ENCODE measurements around the gene GNAL.
"Not testable (repeated sequence)": the region's sequence is repeated elsewhere in the genome, so short reads cannot be mapped to it uniquely, and the experiment has no call there.

GNAL gene

GRCh38 chr18:11906926-11907874 is 218.1 kb downstream of the GNAL start:
- DNase-seq (ENCODE audit: low read depth) = no peak

- peak; percentile 73 for DNase-seq (ENCODE audit: low read depth)
Observed at GRCh38 chr18:11908182-11909060, 219.4 kb downstream of the GNAL start, which contains the start of gene MPPE1. TSS of gene MPPE1 (minus strand) at chr18:11908317. CDS start at chr18:11897264, 11,053 bp downstream.

GRCh38 chr18:11909061-11909455 is 220.0 kb downstream of the GNAL start:
- DNase-seq (ENCODE audit: low read depth) = no peak

GRCh38 chr18:11909591-11910026 is 220.5 kb downstream of the GNAL start:
- peak; percentile 54 for DNase-seq (ENCODE audit: low read depth)

- not testable (repeated sequence) for DNase-seq (ENCODE audit: low read depth)
Observed at GRCh38 chr18:11916880-11917279, 227.8 kb downstream of the GNAL start.

- not testable (repeated sequence) for DNase-seq (ENCODE audit: low read depth)
Observed at GRCh38 chr18:11919522-11919921, 230.5 kb downstream of the GNAL start.

- no peak for DNase-seq (ENCODE audit: low read depth)
Observed at GRCh38 chr18:11923450-11923849, 234.4 kb downstream of the GNAL start.

- DNase-seq (ENCODE audit: low read depth) = peak; percentile 70
Observed at GRCh38 chr18:11925800-11926481, 236.9 kb downstream of the GNAL start.

GRCh38 chr18:11927497-11927896 is 238.4 kb downstream of the GNAL start:
- no peak for DNase-seq (ENCODE audit: low read depth)

GRCh38 chr18:11932393-11932792 is 243.3 kb downstream of the GNAL start:
- DNase-seq (ENCODE audit: low read depth) = no peak
